Neural progenitor cell (in vitro differentiated cells): ENCODE results near the gene REV3L.
"Not testable (repeated sequence)": the region's sequence is repeated elsewhere in the genome, so short reads cannot be mapped to it uniquely, and the experiment has no call there.

Experiments
- CTCF ChIP-seq: fragments of 200-600 bp; sonication (generic); IDR thresholded peaks from 2 replicates; pipeline ENCODE4 v1.5.1; 2017; ENCODE audit warnings: antibody characterized with exemption, mild to moderate bottlenecking
- EZH2 ChIP-seq: fragments of 200-600 bp; sonication (generic); IDR thresholded peaks from 2 replicates; pipeline ENCODE4 v1.6.1; 2017; ENCODE audit warnings: antibody characterized with exemption, mild to moderate bottlenecking, moderate library complexity
- EZH2phosphoT487 ChIP-seq: fragments of 200-600 bp; sonication (generic); IDR thresholded peaks from 2 replicates; pipeline ENCODE4 v1.6.1; 2017; ENCODE audit warnings: antibody characterized with exemption

DNA sequence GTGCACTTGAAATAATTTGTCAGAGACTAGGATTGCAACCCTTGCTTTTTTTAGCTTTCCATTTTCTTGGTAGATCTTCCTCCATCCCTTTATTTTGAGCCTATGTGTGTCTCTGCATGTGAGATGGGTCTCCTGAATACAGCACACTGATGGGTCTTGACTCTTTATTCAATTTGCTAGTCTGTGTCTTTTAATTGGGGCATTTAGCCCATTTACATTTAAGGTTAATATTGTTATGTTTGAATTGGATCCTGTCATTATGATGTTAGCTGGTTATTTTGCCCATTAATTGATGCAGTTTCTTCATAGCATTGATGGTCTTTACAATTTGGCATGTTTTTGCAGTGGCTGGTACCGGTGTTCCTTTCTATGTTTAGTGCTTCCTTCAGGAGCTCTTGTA, 22.5 kb upstream of the REV3L start:
- not testable (repeated sequence) for TF ChIP-seq CTCF, EZH2, EZH2phosphoT487
